ENCODE data around the gene RUNX2. TPM values are rescaled to one million over a fixed set of nuclear protein-coding genes. Genes with fewer than 3 reads are reported as not detected.

RUNX2 gene
- polyA plus RNA-seq, 1 of the 3 experiments (the other 2 are of a cell fraction) = 4.4 TPM

DNA sequence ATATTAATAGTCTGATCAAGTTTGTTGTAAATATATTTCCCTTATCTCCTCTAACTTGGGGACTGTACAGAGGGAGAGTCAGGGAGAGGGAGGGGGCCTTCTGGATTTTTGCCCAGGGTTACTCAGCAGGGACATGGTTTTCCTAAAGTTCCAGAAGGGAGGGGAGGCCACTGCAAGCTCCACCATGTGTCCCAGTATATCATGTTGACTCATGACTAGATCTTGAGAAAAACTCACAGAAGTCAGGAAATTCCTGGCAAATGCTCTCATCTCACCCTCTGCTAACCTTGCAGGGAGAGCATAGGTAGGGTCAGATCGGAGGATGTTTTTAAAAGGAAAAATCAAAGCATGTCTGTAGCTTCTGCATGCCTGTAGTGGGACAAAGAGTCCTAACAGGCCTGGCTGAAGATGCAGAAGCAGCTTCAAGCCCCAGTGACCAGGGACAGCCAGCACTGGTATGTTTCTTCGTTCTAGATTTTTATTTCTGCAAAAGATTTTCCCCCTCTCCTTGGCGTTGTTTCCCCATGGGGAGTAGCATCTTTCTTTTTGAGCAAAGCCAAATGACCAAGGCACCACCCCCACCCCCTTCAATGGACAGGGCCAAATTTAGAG is 322.5 kb downstream of the RUNX2 start (continued):
- TF ChIP-seq SMC3 (IDR thresholded peaks at IDR 0.05; ENCODE audit: low read depth, low read length) = no peak
- TF ChIP-seq, protein P1, sequence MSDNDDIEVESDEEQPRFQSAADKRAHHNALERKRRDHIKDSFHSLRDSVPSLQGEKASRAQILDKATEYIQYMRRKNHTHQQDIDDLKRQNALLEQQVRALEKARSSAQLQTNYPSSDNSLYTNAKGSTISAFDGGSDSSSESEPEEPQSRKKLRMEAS (IDR thresholded peaks at IDR 0.05; ENCODE audit: low read depth) = peak; percentile 64; the same call in 1 of the 2 replicates
- TF ChIP-seq, protein P2, sequence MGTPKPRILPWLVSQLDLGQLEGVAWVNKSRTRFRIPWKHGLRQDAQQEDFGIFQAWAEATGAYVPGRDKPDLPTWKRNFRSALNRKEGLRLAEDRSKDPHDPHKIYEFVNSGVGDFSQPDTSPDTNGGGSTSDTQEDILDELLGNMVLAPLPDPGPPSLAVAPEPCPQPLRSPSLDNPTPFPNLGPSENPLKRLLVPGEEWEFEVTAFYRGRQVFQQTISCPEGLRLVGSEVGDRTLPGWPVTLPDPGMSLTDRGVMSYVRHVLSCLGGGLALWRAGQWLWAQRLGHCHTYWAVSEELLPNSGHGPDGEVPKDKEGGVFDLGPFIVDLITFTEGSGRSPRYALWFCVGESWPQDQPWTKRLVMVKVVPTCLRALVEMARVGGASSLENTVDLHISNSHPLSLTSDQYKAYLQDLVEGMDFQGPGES (IDR thresholded peaks at IDR 0.05; ENCODE audit: low read depth, low read length) = no peak
- no peak for TF ChIP-seq TAF1 (IDR thresholded peaks at IDR 0.05; ENCODE audit: borderline replicate concordance, low read depth, low read length)
- TF ChIP-seq, protein P3, sequence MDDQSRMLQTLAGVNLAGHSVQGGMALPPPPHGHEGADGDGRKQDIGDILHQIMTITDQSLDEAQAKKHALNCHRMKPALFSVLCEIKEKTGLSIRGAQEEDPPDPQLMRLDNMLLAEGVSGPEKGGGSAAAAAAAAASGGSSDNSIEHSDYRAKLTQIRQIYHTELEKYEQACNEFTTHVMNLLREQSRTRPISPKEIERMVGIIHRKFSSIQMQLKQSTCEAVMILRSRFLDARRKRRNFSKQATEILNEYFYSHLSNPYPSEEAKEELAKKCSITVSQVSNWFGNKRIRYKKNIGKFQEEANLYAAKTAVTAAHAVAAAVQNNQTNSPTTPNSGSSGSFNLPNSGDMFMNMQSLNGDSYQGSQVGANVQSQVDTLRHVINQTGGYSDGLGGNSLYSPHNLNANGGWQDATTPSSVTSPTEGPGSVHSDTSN (IDR thresholded peaks at IDR 0.05) = peak; percentile 93
- peak; percentile 74 for TF ChIP-seq MEF2A (IDR thresholded peaks at IDR 0.05; ENCODE audit: borderline replicate concordance, low read depth)

DNA sequence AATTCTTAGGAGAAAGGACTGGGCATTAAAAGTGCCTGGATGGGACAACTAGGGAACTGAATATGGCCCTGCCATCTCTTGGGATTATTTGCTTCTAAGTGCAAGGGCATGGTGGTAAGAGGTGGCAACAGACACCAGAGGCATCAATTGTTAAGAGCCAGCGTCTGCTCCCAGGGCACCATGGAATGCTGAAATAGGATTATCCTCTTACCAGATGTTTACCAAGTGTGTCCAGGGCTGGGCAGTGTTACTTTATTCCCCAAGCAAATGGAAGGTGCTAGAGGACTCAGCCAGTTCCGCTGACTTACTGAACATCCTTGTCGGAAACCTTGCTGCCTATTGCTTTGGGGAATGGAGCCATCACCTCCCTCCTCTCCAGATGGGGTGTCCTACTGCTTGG is 323.2 kb downstream of the RUNX2 start:
- H3K4me1 ChIP-seq (ENCODE audit: control insufficient read depth in 1 of 2, insufficient read depth in 2 of 2, low read depth in 1 of 2, low read length in 1 of 2) = peaks cover 0 to 39% of the 10 kb centered on the region in 2 experiments; a peak in 3 of 4 replicates
- H3K4me3 ChIP-seq (ENCODE audit: low read depth in 2 of 2, low read length in 1 of 2) = no peak overlapping the region

More for the DNA sequence above, 323.2 kb downstream of the RUNX2 start:
- Histone ChIP-seq H3K27ac (ENCODE audit: low read depth in 2 of 2, low read length in 1 of 2) (peak overlapping the region in 1 of 2 experiments; percentile 93; a peak in 2 of 4 replicates), H3K4me2 (peak overlapping the region; percentile 64), H3F3A (replicated peaks; ENCODE audit: insufficient read depth) (peaks cover 20% of the 10 kb centered on the region), H3K9me2 (no peaks in the 10 kb centered on the region), H3K36me3 (replicated peaks in 1 of 2; ENCODE audit: control insufficient read depth in 1 of 2, insufficient read depth in 2 of 2, low read length in 1 of 2) (no peaks in the 10 kb centered on the region), H3K27me3 (ENCODE audit: insufficient read depth) (no peaks in the 10 kb centered on the region), H3K9ac (peak overlapping the region; percentile 62; the same call in 1 of the 2 replicates), H3K9me3 (no peaks in the 10 kb centered on the region), H3K79me2 (ENCODE audit: insufficient read depth) (no peaks in the 10 kb centered on the region), H4K20me1 (ENCODE audit: insufficient read depth) (no peaks in the 10 kb centered on the region), H2AFZ (ENCODE audit: low read depth) (no peak overlapping the region)
- ChIA-PET CTCF (interaction anchor here (0.6 kb wide), 1 partner anchor 17 kb away, joined by 3 read pairs; no protein-coding TSS in a partner anchor), POLR2A (no interaction called here)
- no peak for DNase-seq
- WGBS (ENCODE audit: low lambda C conversion rate) = 55% methylated on average over 2 of the region's 3 CpGs
- TF ChIP-seq ELF1 (IDR thresholded peaks at IDR 0.05) = no peak
- no peak for TF ChIP-seq POLR2AphosphoS5 (IDR thresholded peaks at IDR 0.05; ENCODE audit: low read depth, low read length)
- no peak for TF ChIP-seq RXRA (IDR thresholded peaks at IDR 0.05; ENCODE audit: borderline replicate concordance, low read depth)
- TF ChIP-seq JUND (IDR thresholded peaks at IDR 0.05) = no peak
- no peak for TF ChIP-seq MEF2A (IDR thresholded peaks at IDR 0.05; ENCODE audit: borderline replicate concordance, low read depth)
- no peak for TF ChIP-seq SMC3 (IDR thresholded peaks at IDR 0.05; ENCODE audit: low read depth, low read length)
- TF ChIP-seq FOSL2 (IDR thresholded peaks at IDR 0.05; ENCODE audit: borderline replicate concordance, low read depth) = no peak
- no peak for TF ChIP-seq RCOR1 (IDR thresholded peaks at IDR 0.05; ENCODE audit: low read length)
- TF ChIP-seq GABPA (IDR thresholded peaks at IDR 0.05; ENCODE audit: low read depth) = no peak
- TF ChIP-seq, protein P4, sequence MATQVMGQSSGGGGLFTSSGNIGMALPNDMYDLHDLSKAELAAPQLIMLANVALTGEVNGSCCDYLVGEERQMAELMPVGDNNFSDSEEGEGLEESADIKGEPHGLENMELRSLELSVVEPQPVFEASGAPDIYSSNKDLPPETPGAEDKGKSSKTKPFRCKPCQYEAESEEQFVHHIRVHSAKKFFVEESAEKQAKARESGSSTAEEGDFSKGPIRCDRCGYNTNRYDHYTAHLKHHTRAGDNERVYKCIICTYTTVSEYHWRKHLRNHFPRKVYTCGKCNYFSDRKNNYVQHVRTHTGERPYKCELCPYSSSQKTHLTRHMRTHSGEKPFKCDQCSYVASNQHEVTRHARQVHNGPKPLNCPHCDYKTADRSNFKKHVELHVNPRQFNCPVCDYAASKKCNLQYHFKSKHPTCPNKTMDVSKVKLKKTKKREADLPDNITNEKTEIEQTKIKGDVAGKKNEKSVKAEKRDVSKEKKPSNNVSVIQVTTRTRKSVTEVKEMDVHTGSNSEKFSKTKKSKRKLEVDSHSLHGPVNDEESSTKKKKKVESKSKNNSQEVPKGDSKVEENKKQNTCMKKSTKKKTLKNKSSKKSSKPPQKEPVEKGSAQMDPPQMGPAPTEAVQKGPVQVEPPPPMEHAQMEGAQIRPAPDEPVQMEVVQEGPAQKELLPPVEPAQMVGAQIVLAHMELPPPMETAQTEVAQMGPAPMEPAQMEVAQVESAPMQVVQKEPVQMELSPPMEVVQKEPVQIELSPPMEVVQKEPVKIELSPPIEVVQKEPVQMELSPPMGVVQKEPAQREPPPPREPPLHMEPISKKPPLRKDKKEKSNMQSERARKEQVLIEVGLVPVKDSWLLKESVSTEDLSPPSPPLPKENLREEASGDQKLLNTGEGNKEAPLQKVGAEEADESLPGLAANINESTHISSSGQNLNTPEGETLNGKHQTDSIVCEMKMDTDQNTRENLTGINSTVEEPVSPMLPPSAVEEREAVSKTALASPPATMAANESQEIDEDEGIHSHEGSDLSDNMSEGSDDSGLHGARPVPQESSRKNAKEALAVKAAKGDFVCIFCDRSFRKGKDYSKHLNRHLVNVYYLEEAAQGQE (IDR thresholded peaks at IDR 0.05; ENCODE audit: low read depth, low read length) = no peak
- TF ChIP-seq FOXM1 (IDR thresholded peaks at IDR 0.05; ENCODE audit: low read depth) = no peak
- TF ChIP-seq EZH2phosphoT487 (IDR thresholded peaks at IDR 0.05; ENCODE audit: borderline replicate concordance, low read depth) = no peak
- no peak for TF ChIP-seq USF1 (IDR thresholded peaks at IDR 0.05; ENCODE audit: borderline replicate concordance, low read depth)
- no peak for TF ChIP-seq TEAD4 (IDR thresholded peaks at IDR 0.05; ENCODE audit: borderline replicate concordance, insufficient read depth)
- no peak for TF ChIP-seq TCF12 (IDR thresholded peaks at IDR 0.05)
